RWPE2 (cell line): ENCODE data around the gene COL16A1.

Experiments
- ATAC-seq: fragments of 200-7000 bp; cut with Tn5 transposase; 3 replicates; pipeline ENCODE4 v1.9.1; 2021; ENCODE audit warnings: low read depth
- DNase-seq: peaks from one replicate; pipeline ENCODE4 v3.0.0-alpha.2; 2020; ENCODE audit warnings: low spot score
- H3K27ac ChIP-seq: fragments of 450-650 bp; 2 replicates; pipeline ENCODE4 v1.5.1; 2017; ENCODE audit warnings: mild to moderate bottlenecking; ENCODE audit not compliant: poor library complexity, severe bottlenecking
- H3K27me3 ChIP-seq: fragments of 250-450 bp; sonication (Bioruptor Pico); 2 replicates; pipeline ENCODE4 v1.5.1; 2021; ENCODE audit warnings: mild to moderate bottlenecking, moderate library complexity; ENCODE audit not compliant: insufficient read depth, poor library complexity, severe bottlenecking
- H3K36me3 ChIP-seq: fragments of 250-450 bp; sonication (Bioruptor Pico); 2 replicates; pipeline ENCODE4 v1.5.1; 2020; ENCODE audit warnings: low read depth, mild to moderate bottlenecking, moderate library complexity
- H3K4me1 ChIP-seq: fragments of 250-450 bp; sonication (Bioruptor Pico); 2 replicates; pipeline ENCODE4 v1.5.1; 2021; ENCODE audit warnings: mild to moderate bottlenecking, moderate library complexity; ENCODE audit not compliant: insufficient read depth, poor library complexity, severe bottlenecking
- H3K4me3 ChIP-seq: fragments of 250-450 bp; sonication (Bioruptor Pico); 2 replicates; pipeline ENCODE4 v1.5.1; 2021; ENCODE audit warnings: mild to moderate bottlenecking, moderate library complexity; ENCODE audit not compliant: severe bottlenecking
- H3K9me3 ChIP-seq: fragments of 250-450 bp; sonication (Bioruptor Pico); 2 replicates; pipeline ENCODE4 v1.5.1; 2021; ENCODE audit warnings: mild to moderate bottlenecking, moderate library complexity; ENCODE audit not compliant: severe bottlenecking
- CTCF ChIP-seq: fragments of 450-650 bp; IDR thresholded peaks from one replicate; pipeline ENCODE4 v1.5.1; 2017; ENCODE audit warnings: mild to moderate bottlenecking, moderate library complexity; ENCODE audit not compliant: poor library complexity, severe bottlenecking

Gene COL16A1

GRCh38 chr1:31725134-31725533 lies 21.3 kb upstream of the COL16A1 start:
- ATAC-seq, result no peak
- no peaks in the 10 kb centered on the region for H3K27me3 ChIP-seq
- no peaks in the 10 kb centered on the region for H3K9me3 ChIP-seq
- H3K4me1 ChIP-seq, result no peaks in the 10 kb centered on the region
- H3K27ac ChIP-seq, result no peak overlapping the region
- DNase-seq, result no peak
- no peak for TF ChIP-seq CTCF
- no peaks in the 10 kb centered on the region for H3K36me3 ChIP-seq
- no peak overlapping the region for H3K4me3 ChIP-seq

- Histone ChIP-seq H3K9me3 (no peaks in the 10 kb centered on the region), H3K27me3 (no peaks in the 10 kb centered on the region), H3K27ac (no peak overlapping the region), H3K36me3 (no peaks in the 10 kb centered on the region), H3K4me1 (peaks cover 5% of the 10 kb centered on the region), H3K4me3 (no peak overlapping the region)
- TF ChIP-seq CTCF, result no peak
- ATAC-seq, result peak; percentile 67
- DNase-seq, result no peak
Measured at GRCh38 chr1:31723828-31724359, 20.1 kb upstream of the COL16A1 start.

GRCh38 chr1:31718327-31718897 lies 14.6 kb upstream of the COL16A1 start:
- TF ChIP-seq CTCF, result no peak
- Histone ChIP-seq H3K4me3 (no peak overlapping the region), H3K27me3 (no peaks in the 10 kb centered on the region), H3K36me3 (no peaks in the 10 kb centered on the region), H3K4me1 (peaks cover 15% of the 10 kb centered on the region), H3K27ac (peak overlapping the region; percentile 5), H3K9me3 (no peaks in the 10 kb centered on the region)
- peak; percentile 50; the same call in 2 of the 3 replicates for ATAC-seq
- no peak for DNase-seq

- H3K4me1 ChIP-seq, result peaks cover 25% of the 10 kb centered on the region
- DNase-seq (no peak), ATAC-seq (peak; percentile 60)
- no peak overlapping the region for H3K4me3 ChIP-seq
- no peaks in the 10 kb centered on the region for H3K9me3 ChIP-seq
- H3K27ac ChIP-seq, result peak overlapping the region; percentile 5
- H3K36me3 ChIP-seq, result no peaks in the 10 kb centered on the region
- H3K27me3 ChIP-seq, result no peaks in the 10 kb centered on the region
- TF ChIP-seq CTCF, result no peak
Measured at GRCh38 chr1:31717341-31717740, 13.5 kb upstream of the COL16A1 start.

GRCh38 chr1:31715873-31716220 lies 12.0 kb upstream of the COL16A1 start:
- no peak overlapping the region for H3K27ac ChIP-seq
- TF ChIP-seq CTCF, result peak; percentile 41
- no peaks in the 10 kb centered on the region for H3K27me3 ChIP-seq
- ATAC-seq (no peak), DNase-seq (no peak)
- no peak overlapping the region for H3K4me3 ChIP-seq
- H3K9me3 ChIP-seq, result no peaks in the 10 kb centered on the region
- H3K36me3 ChIP-seq, result no peaks in the 10 kb centered on the region
- peaks cover 28% of the 10 kb centered on the region for H3K4me1 ChIP-seq
